KG1 (cell line): Measurements from ENCODE around the gene EMILIN2.
"Not testable (repeated sequence)": the region's sequence is repeated elsewhere in the genome, so short reads cannot be mapped to it uniquely, and the experiment has no call there.

Source experiments
- DNase-seq: peaks from one replicate; lab custom pipeline; 2025; lab: John Stamatoyannopoulos, UW

The EMILIN2 gene

DNA sequence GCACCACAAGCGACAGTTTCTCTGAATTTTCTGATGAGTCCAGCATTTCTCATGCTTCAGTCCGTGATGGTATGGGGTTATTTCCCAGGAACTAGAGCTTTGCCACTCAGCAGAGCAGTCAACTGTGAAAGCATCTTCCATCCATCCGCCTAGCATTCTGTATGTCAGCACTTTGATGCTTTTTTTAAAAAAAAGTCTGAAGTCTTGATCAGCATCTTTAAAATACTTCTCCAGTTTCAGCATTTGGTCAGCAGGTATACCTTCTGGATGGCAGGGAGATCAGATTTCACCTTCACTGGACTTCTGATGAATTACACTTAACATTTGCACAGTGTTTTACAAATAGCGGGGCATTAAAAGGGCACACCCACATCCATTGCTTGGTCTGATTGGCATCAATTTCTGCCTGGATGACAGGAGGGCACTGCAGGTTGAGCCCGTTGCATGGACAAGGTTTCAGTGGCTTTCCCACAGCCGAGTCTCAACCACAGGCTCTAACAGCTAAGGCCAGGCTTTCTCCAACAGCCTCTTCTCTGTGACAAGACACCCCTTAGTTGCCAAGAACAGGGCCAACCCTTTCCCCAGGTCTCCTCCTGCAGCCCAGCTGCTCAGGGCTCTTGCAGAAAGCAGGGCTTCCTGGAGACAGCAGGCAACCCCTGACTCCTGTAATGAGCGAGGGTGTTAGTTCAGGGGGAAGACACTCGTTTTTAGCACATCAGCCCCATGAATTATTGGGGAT is 54.0 kb downstream of the EMILIN2 start:
- DNase-seq: no peak

DNA sequence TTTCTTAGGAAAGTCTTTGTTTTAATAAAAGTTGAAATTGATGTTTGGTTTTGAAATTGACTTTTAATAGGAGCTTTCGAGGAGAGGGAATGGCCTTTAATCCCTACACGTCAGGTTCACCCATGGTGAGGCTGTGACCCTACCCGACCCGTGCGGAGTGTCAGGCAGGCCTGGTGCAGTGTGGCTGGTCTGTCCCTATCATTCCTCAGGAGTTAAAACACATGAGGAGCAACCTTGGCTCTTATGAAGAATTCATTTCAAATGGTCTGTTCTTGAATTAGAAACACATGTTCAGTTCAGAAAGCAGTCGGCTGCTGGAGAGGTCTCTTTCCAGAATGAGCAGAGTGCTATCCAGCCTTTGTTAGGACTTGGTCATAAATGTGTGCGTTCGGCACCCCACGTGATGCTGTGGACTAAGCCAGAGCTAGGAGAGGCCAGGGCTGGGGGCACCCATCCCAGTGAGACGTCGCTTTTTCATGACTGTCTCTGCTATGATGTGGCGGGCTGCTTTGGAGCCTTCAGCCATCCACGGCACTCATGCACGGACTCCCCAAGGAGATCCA is 54.7 kb downstream of the EMILIN2 start:
- DNase-seq: no peak

DNA sequence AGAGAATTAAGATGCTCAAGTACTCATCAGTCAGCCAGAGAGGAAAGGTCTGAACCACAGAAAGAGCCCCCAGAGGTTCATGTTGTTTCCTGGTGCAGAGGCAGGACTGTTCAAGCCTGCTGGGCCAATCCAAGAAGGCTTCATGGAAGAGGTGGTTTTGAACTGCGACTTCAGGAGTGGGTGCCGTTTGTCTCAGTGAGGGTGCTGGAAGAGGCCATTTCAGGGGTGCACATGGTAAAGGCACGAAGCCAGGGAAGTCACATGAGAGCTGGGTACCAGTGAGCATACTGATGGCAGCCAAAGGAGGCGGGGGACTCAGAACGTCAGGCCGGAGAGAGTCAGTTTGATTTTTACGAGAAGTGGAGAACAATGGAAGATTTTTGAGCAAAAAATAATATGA is 55.5 kb downstream of the EMILIN2 start:
- DNase-seq: no peak

DNA sequence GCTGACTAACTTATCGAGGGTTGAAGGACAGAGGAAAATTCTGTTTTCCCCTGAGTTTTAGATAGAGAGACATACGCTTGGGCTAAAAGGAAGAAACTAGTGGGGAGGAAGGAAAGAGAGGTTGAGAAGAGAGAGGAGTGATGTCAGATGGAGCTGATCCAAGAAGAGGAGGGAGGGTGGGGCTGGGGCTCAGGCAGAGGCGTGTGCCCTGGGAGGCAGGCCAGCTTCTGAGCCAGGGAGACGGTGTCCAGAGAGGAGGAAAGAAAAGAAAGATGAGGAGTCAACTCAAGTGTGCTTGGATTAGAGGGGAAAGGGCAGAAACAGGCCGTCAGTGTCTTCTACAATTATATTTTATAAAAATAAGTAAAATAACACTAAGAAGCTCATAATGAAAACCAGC is 56.2 kb downstream of the EMILIN2 start:
- DNase-seq: no peak

DNA sequence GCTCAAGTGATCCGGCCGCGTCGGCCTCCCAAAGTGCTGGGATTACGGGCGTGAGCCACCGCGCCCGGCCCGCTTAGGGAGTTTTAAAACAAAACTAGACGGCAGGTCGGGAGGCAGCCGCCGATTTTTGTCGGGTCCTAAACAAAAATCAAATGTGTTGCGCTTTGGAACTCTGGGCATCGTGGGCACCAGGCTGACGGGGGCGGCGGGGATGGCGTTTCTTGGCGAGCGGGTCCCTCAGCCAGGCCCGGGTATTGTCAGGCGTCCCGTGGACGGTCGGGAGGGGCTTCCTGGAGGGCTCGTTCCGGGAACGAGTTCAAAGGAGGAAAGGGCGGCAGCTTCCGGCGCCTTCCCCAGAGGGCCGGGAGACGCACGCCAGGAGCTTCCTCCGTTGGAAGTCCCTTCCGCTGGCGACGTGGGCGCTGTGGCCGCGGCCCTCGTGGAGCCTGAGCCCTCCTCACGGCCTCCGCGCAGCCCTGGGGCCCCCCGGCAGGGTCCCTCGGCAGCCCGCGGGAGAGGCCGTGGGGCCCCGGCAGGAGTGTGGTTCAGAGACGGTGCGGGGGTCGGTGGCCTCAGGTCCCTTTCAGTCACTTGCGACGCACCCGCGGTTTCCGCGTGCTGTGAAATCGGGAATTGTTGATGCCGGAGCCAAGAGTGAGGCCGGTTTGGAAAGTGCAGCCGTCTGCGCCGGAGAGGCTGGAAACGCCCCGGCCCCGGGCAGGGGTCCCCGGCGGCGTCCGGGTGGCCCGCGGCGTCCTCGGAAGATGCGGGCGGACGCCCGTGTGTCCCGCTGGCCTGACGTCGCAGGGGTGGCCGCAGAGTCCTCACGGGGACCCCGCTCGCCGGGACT is 59.3 kb downstream of the EMILIN2 start:
- no peak for DNase-seq

DNA sequence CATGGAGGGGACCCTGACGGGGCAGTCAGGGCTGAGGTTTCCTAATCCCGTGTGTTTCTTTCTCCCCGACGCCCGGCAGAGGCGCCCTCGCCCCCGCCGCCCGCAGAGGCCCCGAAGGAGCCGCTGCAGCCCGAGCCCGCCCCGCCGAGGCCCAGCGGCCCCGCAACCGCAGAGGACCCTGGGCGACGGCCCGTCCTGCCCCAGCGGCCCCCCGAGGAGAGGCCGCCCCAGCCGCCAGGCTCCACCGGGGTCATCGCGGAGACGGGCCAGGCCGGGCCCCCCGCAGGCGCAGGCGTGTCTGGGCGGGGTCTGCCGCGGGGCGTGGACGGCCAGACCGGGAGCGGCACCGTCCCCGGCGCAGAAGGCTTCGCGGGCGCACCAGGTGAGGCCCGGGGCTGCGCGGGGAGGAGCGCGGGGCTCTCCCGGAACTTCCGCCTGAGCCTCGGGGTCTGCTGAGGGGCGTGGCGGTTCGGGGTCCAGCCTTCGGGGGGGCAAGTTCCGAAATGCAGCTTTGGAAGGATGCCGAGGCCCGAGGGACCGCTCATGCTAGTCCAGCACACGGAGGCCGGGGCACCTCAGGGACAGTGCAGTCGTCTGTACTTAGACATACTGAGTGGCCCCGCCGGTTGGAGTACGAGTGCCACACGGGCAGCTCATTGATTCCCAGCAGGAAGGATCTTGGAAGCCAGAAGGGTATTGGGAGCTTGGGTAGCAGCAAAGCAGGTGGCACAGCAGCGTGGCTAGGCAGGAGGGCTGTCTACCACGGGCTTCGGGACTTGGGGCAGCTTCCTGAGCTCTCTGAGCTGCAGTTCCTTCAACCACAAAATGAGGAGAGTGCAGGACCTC is 60.1 kb downstream of the EMILIN2 start:
- no peak for DNase-seq

DNA sequence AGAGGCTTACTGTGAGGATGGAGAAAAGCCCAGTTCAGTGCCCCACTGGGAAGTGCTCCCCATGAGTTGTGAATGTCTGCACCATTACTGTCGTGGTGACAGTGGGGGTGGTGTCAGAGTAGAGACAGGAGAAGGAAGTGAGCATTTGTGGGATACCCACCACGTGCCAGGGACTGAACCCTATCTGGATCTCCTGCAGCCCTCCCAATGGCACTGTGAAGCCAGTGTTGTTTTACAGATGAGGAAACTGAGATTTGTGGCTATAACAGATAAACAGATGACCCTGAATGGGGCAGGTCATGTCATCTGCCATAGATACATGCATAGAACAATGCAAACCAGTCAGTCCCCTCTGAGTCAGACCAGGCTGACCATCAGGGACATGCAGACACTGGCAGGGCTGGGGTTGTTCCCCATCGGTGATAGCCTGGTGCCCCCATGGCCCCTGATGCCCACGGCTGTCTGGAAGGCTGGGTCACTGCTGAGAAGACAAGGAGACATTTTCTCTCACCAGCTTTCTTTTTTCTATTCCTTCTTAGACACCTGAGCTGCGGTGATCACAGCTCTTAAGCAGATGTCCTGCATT is 60.8 kb downstream of the EMILIN2 start:
- DNase-seq: no peak

DNA sequence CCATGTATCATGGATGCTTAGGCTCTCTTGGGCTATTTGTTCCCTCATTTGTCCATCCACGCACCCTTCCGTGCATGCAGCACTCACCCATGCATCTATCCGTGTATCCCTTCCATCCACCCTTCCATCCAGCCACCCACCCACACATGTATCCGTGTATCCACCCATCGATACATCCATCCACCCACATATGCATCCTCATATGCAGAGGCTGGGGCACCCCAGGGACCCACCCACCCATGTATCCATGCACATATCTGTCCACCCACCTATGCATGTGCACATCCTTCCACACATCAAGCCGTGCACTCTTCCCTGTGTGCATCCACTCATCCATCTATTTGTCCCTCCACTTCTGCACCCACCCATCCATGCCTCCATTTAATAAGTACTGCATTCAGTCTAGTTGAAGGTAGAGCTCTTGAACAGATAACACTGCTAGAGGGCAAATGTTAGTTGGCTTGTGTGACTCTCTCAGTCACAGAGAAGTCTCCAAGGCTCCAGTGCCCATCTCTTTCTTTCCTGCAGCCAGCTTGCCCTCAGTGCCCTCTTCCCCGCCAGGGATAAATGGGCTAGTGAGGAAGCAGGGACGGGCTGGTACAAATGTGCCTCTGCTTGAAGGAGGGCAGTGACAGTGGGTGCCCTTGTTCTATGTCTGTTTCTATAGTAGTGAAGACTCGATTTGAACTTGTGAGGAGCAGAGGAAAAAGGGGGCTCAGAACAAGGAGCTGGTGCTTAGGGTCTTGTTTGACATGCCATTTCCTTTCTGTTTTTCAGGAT is 61.5 kb downstream of the EMILIN2 start:
- no peak for DNase-seq

DNA sequence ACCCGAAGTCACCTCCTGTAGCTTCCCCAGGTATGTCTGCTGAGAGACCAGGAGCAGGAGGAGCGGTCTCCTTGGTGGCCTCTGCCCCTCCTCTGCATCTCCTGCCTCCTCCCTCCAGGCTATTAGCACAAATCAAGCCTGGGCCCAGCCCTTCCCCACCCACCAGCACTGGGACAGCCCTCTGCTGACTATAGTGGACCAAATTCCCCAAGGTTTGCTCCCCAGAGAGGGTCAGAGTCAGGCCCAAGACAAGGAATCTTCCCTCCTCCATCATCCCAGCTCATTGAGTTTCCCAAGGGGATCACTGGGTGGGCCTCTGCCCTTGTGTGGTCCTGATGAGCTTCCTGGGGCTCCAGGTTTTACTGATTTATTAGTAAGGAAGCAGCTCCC is 62.1 kb downstream of the EMILIN2 start:
- DNase-seq: no peak

DNA sequence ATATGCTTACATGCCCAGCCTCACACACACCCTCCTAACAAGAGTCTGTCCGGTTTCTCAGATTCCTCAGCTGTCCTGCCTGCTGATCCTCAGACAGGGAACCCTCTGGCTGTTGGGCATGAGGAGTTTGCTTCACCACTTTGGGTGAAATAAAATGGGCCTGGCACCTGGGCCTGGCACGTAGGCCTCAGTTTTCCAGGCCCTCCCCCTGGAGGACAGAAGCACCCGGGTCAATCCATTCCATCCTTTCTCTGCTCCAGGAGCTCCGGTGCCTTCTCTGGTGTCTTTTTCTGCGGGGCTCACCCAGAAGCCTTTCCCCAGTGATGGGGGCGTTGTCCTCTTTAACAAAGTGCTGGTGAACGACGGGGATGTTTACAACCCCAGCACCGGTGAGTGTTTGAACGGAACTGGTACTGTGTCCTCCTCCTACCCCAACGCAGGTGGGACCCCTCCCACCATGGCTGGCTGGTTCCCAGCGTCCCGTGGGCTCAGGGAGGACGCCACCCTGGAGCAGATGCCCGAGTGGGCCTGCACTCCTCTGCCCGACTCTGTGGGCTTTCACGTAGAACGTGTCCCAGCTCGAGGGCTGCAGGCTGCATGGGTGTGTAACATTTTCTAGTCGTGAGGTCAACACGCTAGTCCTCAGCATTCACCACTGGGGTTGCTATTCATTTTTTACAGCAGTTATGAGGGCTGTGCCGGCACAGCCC is 62.8 kb downstream of the EMILIN2 start:
- DNase-seq: no peak

DNA sequence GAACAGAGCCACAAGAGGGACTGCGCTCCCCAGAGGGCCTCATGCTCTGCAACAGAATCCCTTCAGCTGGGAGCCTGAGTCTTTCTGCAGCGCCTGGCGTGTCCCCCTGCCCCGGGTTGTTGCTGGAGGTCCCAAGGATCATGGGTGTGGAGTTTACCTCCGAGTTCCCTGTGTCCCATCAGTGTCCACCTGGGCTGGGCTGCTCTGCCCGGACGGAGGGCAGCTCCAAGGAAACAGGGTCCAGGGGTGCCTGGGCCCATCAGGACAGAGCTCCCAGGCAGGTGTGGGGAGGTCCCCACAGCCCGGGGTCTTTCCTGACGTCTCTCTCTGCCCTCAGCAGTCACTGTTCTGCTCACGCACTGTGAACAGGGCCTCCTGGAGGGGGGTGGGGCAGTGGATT is 63.5 kb downstream of the EMILIN2 start:
- DNase-seq: no peak

DNA sequence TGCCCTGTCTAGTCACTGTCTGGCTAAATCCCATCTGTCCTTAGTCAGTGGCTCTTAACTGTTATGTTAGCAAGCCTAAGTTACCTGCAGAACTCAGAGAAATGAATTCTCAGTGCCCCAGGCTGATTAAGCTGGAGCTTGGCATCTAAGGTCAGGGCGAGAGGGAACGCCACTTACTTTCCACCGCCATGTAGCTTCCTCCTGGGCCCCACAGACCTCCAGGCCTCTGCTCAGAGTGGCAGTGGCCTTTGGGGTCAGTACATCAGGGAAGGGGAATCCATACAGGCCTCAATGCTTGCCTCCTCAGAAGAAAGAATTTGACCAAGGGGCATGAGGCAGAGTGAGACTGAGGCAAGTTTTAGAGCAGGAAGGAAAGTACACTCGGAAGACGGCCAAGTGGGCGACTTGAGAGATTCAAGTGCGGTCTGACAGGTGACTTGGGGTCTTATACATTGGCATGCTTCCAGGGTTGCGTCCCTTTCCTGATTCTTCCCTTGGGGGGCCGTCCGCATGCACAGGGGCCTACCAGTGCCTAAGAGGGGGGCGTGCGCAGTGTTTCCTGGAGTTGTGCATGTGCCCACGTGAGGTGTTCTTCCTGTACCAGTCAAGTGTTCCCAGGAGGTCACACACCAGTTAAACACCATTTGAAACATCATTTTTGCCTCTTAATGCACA is 64.1 kb downstream of the EMILIN2 start:
- no peak for DNase-seq

DNA sequence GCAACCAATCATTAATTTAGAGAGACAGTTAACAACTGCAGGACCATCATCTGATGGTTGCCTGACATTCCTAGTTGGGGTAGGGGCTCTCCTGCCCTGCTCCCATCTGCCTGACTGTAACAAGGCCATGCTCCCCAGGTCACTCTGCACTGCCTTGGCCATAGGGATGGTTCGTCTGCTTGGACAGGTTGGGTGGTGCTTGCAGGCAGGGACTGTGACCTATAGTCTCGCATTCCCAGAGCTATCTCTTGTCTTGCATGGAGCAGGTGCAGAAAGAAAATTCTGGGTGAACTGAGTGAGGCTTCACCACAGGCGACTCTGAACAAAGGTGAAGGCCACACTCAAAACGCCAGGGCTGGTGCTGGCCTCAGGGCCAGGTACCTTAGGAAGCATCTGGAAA is 64.7 kb downstream of the EMILIN2 start:
- no peak for DNase-seq

DNA sequence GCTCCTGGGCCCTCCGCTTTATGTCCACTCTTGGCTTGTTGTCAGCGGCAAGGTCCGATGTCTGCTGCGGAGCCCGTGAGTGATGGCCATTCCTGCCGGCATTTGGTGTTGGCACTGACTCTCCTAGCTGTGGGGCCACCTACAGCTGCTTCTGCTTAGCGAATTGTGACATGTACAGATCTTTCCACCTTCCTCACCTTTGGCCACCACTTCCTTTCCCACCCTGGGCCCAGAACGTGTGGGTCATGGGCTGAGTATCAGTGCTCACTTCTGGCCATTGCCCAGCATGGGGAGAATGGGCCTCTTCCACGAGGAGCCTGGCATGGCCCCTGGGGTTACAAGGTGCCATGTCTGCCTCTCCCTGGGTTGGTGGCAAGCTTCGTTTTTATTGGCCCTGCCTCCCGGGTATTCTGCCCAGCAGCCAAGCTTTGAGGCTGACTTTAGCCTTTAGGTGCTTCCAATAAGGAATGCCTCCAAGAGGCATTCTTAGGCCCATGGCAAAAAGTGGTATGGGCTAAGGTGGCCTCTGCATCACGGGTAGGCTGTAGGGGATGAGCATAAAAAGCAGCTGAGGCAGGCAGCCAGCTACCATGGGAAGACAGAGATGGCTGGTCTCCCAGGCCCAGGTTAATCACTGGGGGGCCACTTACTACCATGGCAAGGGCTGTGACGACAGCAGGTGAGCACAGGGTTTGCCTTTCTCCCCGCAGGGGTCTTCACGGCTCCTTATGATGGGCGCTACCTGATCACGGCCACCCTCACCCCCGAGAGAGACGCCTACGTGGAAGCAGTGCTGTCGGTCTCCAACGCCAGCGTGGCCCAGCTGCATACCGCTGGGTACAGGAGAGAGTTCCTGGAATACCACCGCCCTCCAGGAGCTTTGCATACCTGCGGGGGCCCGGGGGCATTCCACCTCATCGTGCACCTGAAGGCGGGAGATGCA is 65.8 kb downstream of the EMILIN2 start:
- no peak for DNase-seq

DNA sequence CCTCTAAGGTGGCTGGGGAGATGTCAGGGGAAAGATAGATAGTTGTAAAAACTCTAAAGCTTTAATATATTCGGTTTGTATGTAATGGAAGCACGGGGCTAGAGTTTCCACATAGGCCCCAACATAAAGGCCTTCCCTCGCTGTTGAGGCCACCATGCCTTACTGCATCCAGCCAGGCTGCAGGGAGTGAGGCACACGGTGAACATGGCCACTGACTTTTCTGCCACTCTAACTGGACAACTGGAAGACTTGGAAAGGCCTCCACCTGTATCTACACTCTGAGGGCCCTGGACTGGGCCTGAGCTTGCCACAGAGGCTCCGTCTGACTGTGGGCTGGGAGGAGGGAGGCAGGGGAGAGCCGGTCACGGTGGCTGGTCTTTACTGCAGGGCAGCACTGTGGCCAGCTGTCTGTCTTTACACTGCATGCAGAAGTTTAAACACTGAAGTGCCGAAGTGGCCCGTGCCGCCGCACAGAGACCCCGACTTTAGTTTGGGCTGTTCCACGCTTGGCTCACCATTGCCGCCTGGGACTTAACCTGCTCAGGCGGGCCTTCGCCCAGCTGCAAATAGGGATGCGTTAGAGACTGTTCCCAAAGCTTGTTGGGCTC is 66.7 kb downstream of the EMILIN2 start:
- no peak for DNase-seq

DNA sequence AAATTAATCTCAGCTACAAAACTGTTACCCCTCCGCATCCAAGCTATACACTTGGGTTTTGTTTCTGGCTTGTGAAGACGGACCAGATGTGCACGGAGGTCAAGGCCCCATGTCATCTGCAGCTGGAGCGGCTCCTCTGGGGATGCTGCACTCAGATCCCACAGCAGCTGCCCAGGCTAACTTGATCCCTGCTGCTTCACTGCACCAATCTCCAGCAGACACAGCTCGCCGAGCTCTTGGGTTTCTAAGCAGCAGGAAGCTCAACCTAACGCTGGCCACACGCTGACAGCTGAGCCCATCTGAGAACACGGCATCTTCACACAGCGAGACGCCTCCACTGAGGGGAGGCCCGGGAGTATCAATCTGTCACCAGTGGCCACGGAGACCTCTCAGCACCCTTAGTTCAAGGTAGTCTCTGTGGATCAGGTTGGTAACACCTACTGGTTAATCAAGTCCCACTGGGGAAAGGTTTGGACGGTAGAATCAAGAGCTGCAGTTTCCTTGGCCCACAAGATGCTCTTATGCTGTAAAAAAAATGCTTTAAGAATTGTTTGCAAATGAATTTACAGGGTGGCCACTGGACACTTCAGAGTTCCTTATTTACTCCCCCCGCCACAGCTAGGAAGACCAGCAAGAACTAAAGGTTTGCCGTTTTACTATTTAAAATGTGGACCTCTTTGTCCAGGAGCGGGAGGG is 67.5 kb downstream of the EMILIN2 start:
- no peak for DNase-seq

DNA sequence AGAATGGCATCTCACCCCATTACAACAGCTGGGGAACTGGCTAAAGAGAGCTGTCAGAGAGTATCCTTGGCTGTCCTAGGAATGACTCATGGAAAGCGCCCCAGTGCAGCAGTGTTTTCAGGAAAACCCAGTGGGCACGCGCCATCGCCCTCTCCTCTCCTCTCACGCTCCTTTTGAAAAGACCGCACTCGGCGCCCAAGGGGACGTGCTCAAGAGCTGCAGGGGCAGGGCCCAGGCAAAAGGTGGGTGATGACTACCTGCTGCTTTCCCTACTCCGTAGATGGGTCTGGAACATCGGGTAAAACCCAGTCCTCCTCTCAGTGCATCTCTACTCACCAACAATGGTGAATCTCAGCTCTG is 68.1 kb downstream of the EMILIN2 start:
- DNase-seq: no peak

DNA sequence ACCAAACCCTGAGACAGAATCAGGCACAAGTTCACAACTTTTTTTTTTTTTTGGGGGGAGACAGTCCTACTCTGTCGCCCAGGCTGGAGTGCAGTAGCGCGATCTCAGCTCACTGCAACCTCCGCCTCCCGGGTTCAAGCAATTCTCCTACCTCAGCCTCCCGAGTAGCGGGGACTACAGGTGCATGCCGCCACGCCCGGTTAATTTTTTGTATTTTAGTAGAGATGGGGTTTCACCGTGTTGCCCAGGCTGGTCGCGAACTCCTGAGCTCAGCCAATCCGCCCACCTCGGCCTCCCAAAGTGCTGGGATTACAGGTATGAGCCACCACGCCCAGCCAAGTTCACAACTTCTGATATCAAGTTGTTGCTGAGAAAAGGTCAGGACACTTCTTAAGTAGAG is 68.7 kb downstream of the EMILIN2 start:
- DNase-seq: not testable (repeated sequence)
